Stomach (tissue), 4 donors: ENCODE results near the gene SEPTIN10.

Source experiments
- POLR2A ChIP-seq, 4 donors: fragments of 450-650 bp; IDR thresholded peaks; one replicate each; pipeline ENCODE4 v1.6.1; 2016; ENCODE audit warnings: antibody characterized with exemption in 4 of 4, control low read depth in 2 of 4, mild to moderate bottlenecking in 1 of 4, moderate library complexity in 1 of 4
- POLR2AphosphoS5 ChIP-seq, 3 donors: sonication (generic); formaldehyde crosslinking; IDR thresholded peaks; one replicate each; pipeline ENCODE4 v1.6.1; 2016; ENCODE audit warnings: antibody characterized with exemption in 3 of 3
- TF ChIP-seq, protein P1 (sequence below), 7 experiments: fragments of 450-650 bp in 4 of 7; fragments of 200-600 bp in 3 of 7; sonication (generic) in 3 of 7; IDR thresholded peaks; one replicate each; pipeline ENCODE4 v1.5.1; 2016 to 2019; ENCODE audit warnings: antibody characterized with exemption in 7 of 7, control low read depth in 2 of 7, mild to moderate bottlenecking in 1 of 7

GRCh38 chr2:109604597-109604996 lies 9.2 kb downstream of the SEPTIN10 start:
- TF ChIP-seq, protein P1, sequence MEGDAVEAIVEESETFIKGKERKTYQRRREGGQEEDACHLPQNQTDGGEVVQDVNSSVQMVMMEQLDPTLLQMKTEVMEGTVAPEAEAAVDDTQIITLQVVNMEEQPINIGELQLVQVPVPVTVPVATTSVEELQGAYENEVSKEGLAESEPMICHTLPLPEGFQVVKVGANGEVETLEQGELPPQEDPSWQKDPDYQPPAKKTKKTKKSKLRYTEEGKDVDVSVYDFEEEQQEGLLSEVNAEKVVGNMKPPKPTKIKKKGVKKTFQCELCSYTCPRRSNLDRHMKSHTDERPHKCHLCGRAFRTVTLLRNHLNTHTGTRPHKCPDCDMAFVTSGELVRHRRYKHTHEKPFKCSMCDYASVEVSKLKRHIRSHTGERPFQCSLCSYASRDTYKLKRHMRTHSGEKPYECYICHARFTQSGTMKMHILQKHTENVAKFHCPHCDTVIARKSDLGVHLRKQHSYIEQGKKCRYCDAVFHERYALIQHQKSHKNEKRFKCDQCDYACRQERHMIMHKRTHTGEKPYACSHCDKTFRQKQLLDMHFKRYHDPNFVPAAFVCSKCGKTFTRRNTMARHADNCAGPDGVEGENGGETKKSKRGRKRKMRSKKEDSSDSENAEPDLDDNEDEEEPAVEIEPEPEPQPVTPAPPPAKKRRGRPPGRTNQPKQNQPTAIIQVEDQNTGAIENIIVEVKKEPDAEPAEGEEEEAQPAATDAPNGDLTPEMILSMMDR (IDR thresholded peaks at IDR 0.05), result no peak
- TF ChIP-seq POLR2AphosphoS5 (IDR thresholded peaks at IDR 0.05), result no peak
- TF ChIP-seq POLR2A (IDR thresholded peaks at IDR 0.05), result no peak
